DMS114 treated with DMSO at 0.1 percent for 48 hours (cell line): Measurements from ENCODE around the gene UGT1A9.
"Not testable (repeated sequence)": the region's sequence is repeated elsewhere in the genome, so short reads cannot be mapped to it uniquely, and the experiment has no call there.

ENCODE experiments used
- DNase-seq: peaks from one replicate; lab custom pipeline; 2025; ENCODE audit not compliant: unreplicated experiment; lab: John Stamatoyannopoulos, UW

UGT1A9 gene

GRCh38 chr2:233711312-233712008, 39.8 kb downstream of the UGT1A9 start:
- DNase-seq = peak; percentile 28

DNA sequence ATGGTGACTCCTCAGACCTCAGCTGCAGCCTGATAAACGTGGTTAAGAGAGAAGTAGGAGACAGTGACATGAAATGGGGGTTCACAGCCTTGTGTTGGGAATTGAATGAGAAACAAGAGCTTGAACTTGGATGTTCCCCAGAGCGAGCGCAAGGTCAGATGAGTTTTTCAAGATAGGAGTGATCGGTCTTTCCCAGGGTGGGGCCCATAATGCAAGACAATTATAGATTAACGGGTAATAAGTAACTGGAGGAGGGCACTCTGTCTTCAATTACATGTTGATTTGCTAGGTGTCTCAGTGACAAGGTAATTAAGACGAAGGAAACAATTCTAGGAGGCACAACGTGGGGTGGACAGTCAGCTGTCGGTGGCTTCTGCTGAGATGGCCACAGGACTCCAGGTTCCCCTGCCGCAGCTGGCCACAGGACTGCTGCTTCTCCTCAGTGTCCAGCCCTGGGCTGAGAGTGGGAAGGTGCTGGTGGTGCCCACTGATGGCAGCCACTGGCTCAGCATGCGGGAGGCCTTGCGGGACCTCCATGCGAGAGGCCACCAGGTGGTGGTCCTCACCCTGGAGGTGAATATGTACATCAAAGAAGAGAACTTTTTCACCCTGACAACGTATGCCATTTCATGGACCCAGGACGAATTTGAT, 41.0 kb downstream of the UGT1A9 start, which contains the start of gene UGT1A5:
Gene UGT1A5 (plus strand): TSS at position 297 of the 651 bp plus-strand sequence. CDS start 85 bp downstream, at position 382.
- no peak for DNase-seq

- no peak for DNase-seq
Measured at GRCh38 chr2:233713262-233713615, 41.5 kb downstream of the UGT1A9 start.

DNA sequence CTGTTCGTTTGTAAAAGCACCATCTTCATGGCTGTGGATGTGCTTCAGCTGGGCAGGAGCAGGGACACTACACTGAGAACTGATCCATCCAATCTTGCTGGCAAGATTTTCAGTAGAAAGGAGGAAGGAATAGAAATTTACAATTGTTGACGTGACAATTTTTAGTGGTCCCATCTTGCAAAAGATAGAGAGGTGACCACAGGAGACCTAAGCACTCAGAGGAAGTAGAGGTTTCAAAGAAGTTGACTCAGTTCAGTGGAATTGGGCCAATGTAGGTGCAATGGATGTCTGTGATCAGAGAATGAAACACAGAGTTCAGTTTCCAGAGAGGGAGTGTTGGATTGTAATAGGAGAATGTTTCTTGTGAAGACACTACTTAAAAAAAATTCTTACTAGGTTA, 42.4 kb downstream of the UGT1A9 start:
- no peak for DNase-seq

DNA sequence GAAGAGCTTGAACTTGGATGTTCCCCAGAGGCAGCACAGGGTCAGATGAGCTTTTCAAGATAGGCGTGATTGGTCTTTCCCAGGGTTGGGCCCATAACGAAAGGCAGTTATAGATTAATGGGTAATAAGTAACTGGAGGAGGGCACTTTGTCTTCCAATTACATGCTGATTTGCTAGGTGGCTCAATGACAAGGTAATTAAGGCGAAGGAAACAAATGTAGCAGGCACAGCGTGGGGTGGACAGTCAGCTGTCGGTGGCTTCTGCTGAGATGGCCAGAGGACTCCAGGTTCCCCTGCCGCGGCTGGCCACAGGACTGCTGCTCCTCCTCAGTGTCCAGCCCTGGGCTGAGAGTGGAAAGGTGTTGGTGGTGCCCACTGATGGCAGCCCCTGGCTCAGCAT, 46.9 kb downstream of the UGT1A9 start, which contains the start of gene UGT1A4:
Gene UGT1A4 (plus strand): TSS at position 185 of the 400 bp plus-strand sequence. CDS start 85 bp downstream, at position 270.
- DNase-seq = no peak

GRCh38 chr2:233728723-233729301, 57.1 kb downstream of the UGT1A9 start, which contains the start of gene UGT1A3:
TSS of gene UGT1A3 (plus strand) at chr2:233729042. CDS start at chr2:233729127, 85 bp downstream.
- DNase-seq = no peak

DNA sequence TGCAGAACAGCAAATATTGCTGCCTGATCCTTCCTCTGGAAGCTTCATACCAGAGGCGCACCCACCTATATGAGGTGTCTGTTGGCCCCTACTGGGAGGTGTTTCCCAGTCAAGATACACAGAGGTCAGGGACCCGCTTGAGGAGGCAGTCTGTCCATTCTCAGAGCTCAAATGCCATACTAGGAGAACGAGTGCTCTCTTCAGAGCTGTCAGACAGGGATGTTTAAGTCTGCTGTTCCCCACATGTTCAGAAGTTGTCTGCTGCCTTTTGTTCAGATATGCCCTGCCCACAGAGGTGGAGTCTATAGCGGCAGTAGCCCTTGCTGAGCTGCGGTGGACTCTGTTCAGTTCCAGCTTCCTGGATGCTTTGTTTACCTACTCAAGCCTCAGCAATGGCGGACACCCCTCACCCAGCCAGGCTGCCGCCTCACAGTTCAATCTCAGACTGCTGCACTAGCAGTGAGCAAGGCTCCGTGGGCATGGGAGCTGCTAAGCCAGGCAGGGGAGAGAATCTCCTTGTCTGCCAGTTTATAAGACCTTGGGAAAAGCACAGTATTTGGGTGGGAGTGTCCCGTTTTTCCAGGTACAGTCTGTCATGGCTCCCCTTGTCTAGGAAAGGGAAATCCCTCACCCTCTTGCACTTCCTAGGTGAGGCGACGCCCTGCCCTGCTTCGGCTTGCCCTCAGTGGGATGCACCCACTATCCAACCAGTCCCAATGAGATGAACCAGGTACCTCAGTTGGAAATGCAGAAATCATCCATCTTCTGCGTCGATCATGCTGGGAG, 65.4 kb downstream of the UGT1A9 start:
- DNase-seq = not testable (repeated sequence)

DNA sequence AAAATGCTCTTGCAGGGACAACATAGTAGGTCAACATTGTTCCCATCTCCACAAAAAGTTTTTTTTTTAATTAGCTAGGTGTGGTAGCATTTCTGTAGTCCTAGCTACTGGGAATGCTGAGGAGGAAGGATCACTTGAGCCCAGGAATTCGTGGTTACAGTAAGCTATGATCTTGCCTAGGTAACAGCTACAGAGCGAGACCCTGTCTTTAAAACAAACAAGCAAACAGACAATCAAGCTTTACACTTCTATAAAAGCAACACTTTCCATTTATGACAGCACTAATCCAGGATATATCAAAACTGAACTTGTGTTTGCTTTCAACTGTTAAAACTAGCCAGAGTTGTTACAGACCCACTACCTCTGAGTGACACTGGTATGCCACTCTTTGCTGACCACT, 69.2 kb downstream of the UGT1A9 start:
- no peak for DNase-seq

DNA sequence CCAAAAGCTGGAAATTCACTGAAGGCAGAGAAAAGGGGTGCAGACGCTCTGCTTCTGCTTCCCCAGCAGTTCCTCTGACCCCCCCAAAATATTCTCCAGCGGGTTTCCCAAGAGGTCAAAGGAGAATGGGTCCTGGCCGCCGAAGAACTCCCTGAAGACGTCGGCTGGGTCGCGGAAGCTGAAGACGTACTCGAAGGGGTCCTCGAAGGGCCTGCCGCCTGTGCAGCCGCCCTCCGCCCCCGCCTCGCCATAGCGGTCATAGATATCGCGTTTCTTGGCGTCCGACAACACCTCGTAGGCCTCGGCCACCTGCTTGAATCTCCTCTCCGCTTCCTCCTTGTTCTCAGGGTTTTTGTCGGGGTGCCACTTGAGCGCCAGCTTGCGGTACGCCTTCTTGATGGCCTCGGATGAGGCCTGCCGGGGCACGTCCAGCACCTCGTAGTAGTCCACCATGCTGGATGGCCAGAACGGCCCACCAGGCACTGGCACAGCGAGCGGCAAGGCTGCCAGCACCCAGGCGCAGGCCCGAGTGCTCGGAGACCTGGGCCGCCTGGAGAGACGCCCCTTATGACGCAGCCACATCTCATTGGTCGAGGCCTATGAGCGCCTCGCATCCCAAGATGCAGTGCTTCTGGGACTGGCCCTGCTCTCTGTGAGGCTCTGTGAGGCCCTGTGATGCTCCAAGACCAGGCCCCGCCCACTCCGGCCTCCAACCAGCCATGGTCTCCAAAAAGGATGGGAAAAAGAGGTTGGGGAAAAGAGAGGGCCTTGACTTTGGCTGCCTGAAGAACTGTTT, 72.0 kb downstream of the UGT1A9 start:
- DNase-seq = no peak

- no peak for DNase-seq
Measured at GRCh38 chr2:233745073-233745755, 73.5 kb downstream of the UGT1A9 start.

- DNase-seq = not testable (repeated sequence)
Measured at GRCh38 chr2:233745838-233746237, 74.1 kb downstream of the UGT1A9 start.

DNA sequence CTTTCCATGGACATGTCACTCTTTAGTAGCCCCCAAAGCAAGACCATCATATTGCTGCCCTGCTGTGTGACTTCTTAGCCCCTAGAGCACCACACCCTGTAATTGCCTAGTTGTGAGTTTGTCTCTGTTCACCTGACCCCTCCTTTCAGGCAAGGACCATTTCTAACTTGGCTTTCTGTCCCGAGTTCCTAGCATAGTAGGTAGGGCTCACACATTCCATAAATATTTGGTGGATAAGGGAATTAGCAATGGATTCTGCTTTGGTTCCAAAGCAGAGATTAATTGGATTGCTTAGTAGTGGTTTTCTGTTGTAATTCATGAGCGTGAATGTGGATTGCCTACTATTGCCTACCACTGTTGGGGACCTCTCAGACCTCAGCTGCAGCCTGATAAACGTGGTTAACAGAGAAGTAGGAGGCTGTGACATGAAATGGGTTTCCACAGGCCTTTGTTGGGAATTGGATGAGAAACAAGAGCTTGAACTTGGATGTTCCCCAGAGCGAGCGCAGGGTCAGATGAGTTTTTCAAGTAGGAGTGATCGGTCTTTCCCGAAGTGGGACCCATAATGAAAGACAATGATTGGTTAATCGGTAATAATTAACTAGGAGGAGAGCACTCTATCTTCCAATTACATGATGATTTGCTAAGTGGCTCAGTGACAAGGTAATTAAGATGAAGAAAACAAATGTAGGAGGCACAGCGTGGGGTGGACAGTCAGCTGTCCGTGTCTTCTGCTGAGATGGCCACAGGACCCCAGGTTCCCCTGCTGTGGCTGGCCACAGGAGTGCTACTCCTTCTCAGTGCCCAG, 75.0 kb downstream of the UGT1A9 start:
- DNase-seq = no peak

- no peak for DNase-seq
Measured at GRCh38 chr2:233747283-233747544, 75.5 kb downstream of the UGT1A9 start.

- not testable (repeated sequence) for DNase-seq
Measured at GRCh38 chr2:233750689-233751088, 79.0 kb downstream of the UGT1A9 start.

- not testable (repeated sequence) for DNase-seq
Measured at GRCh38 chr2:233751212-233752009, 79.7 kb downstream of the UGT1A9 start.

- DNase-seq = no peak
Measured at GRCh38 chr2:233754872-233755611, 83.3 kb downstream of the UGT1A9 start.

- DNase-seq = no peak
Measured at GRCh38 chr2:233756429-233757081, 84.9 kb downstream of the UGT1A9 start.
